ENCODE data around the gene SPTLC3. TPM values are rescaled to one million over a fixed set of nuclear protein-coding genes. Genes with fewer than 3 reads are reported as not detected.

The SPTLC3 gene
- total and polyA plus RNA-seq, 2 of the 13 experiments (the other 11 are each of a cell fraction or from before 2014, with no cell fraction given), result 20.5 to 95.6 TPM

DNA sequence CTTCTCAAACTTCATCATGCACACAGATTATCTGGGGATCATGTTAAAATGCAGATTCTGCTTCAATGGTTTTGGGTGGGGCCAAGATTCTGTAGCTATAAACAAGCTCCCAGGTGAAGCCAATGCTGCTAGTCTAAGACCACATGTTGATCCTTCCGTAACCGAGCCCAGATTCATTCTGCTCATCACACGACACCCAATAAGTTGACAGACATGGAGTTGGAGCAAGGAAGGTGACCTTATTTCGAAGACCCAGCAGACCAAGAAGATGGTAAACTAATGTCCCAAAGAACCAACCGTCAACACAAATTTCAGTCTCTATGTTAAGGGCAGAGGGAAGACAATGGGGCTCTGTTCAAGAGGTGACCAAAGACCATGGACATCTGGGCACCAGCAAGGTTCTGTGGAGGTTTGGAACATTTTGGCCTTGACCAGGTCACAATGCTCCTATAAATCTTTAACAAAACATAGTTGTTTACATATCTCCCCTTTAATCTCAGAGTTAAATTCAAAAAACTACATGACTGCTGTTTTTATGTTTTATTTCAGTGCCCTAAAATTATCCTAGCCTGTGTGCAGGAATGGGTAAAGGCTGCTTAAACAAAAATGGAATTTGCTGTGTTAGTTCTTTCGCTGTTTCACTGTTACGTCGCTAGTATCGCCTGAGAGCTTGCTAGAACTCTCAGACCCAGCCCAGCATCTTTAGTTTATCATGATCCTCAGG, 50.1 kb downstream of the SPTLC3 start (continued):
- peak; percentile 48; the same call in 1 of the 2 replicates for TF ChIP-seq SIX4 (CRISPR knock-in tag; IDR thresholded peaks at IDR 0.05)
- no peak; the same call in 1 of the 2 replicates for TF ChIP-seq JUN (CRISPR knock-in tag; IDR thresholded peaks at IDR 0.05)
- no peak; the same call in 1 of the 2 replicates for TF ChIP-seq ZNF276 (CRISPR knock-in tag; IDR thresholded peaks at IDR 0.05; ENCODE audit: low read depth)
- TF ChIP-seq PAF1 (CRISPR knock-in tag; IDR thresholded peaks at IDR 0.05), result no peak
- no peak for TF ChIP-seq ZNF367 (CRISPR knock-in tag; IDR thresholded peaks at IDR 0.05; ENCODE audit: borderline replicate concordance)
- no peak for TF ChIP-seq ZFP90 (CRISPR knock-in tag; IDR thresholded peaks at IDR 0.05; ENCODE audit: borderline replicate concordance)
- TF ChIP-seq ZFP36L1 (CRISPR knock-in tag; IDR thresholded peaks at IDR 0.05), result no peak
- TF ChIP-seq, protein P1, sequence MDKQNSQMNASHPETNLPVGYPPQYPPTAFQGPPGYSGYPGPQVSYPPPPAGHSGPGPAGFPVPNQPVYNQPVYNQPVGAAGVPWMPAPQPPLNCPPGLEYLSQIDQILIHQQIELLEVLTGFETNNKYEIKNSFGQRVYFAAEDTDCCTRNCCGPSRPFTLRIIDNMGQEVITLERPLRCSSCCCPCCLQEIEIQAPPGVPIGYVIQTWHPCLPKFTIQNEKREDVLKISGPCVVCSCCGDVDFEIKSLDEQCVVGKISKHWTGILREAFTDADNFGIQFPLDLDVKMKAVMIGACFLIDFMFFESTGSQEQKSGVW (CRISPR knock-in tag; IDR thresholded peaks at IDR 0.05; ENCODE audit: borderline replicate concordance), result no peak
- TF ChIP-seq, protein P2, sequence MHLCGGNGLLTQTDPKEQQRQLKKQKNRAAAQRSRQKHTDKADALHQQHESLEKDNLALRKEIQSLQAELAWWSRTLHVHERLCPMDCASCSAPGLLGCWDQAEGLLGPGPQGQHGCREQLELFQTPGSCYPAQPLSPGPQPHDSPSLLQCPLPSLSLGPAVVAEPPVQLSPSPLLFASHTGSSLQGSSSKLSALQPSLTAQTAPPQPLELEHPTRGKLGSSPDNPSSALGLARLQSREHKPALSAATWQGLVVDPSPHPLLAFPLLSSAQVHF (CRISPR knock-in tag; IDR thresholded peaks at IDR 0.05), result no peak
- peak; percentile 39; the same call in 1 of the 2 replicates for TF ChIP-seq POLR2AphosphoS5 (IDR thresholded peaks at IDR 0.05; ENCODE audit: low read depth, low read length)
- peak; percentile 38; the same call in 1 of the 2 replicates for TF ChIP-seq ZSCAN5A (CRISPR knock-in tag; IDR thresholded peaks at IDR 0.05; ENCODE audit: borderline replicate concordance)
- TF ChIP-seq ZBTB21 (CRISPR knock-in tag; IDR thresholded peaks at IDR 0.05), result no peak; the same call in 1 of the 2 replicates
- TF ChIP-seq SP1 (IDR thresholded peaks at IDR 0.05), result no peak
- peak; percentile 23; the same call in 1 of the 2 replicates for TF ChIP-seq SP1 (CRISPR knock-in tag; IDR thresholded peaks at IDR 0.05)
- TF ChIP-seq ZNF224 (CRISPR knock-in tag; IDR thresholded peaks at IDR 0.05), result no peak; the same call in 1 of the 2 replicates
- peak; percentile 78 for TF ChIP-seq MED8 (CRISPR knock-in tag; IDR thresholded peaks at IDR 0.05; ENCODE audit: insufficient replicate concordance)
- 0 out of 2 replicates have a peak, but pooled peaks have one; percentile 31 for TF ChIP-seq ZNF121 (CRISPR knock-in tag; IDR thresholded peaks at IDR 0.05)
- TF ChIP-seq CEBPG (CRISPR knock-in tag; IDR thresholded peaks at IDR 0.05), result peak; percentile 53
- no peak; the same call in none of the 2 replicates for TF ChIP-seq SALL2 (CRISPR knock-in tag; IDR thresholded peaks at IDR 0.05)
- peak; percentile 8; the same call in 1 of the 2 replicates for TF ChIP-seq FOXC1 (CRISPR knock-in tag; IDR thresholded peaks at IDR 0.05; ENCODE audit: borderline replicate concordance)
- 0 out of 2 replicates have a peak, but pooled peaks have one; percentile 8 for TF ChIP-seq ZNF546 (CRISPR knock-in tag; conservative IDR thresholded peaks at IDR 0.05)
- TF ChIP-seq ARNT (IDR thresholded peaks at IDR 0.05), result no peak
- peak; percentile 81 for TF ChIP-seq ZNF317 (CRISPR knock-in tag; IDR thresholded peaks at IDR 0.05)
- TF ChIP-seq MXD4 (CRISPR knock-in tag; IDR thresholded peaks at IDR 0.05), result peak; percentile 11; the same call in 1 of the 2 replicates
- no peak for TF ChIP-seq NFYC (CRISPR knock-in tag; IDR thresholded peaks at IDR 0.05)
